ENCODE results near the gene PLAC9. TPM values are rescaled to one million over a fixed set of nuclear protein-coding genes. Genes with fewer than 3 reads are reported as not detected.

Gene PLAC9
- total RNA-seq, 1 experiment from 2014 or later: not detected

GRCh38 chr10:80170641-80171040, 38.1 kb downstream of the PLAC9 start:
- H3K27me3 ChIP-seq (ENCODE audit: control insufficient read depth, insufficient read depth, low read length): no peaks in the 10 kb centered on the region
- H3K36me3 ChIP-seq (ENCODE audit: control insufficient read depth, insufficient read depth, low read length): no peaks in the 10 kb centered on the region
- TF ChIP-seq TCF7L2 (IDR thresholded peaks at IDR 0.05; ENCODE audit: low read depth, low read length) (no peak), REST (IDR thresholded peaks at IDR 0.05; ENCODE audit: insufficient read depth in 1 of 2, low read depth in 2 of 2, low read length in 1 of 2) (no peak), CTCF (IDR thresholded peaks at IDR 0.05) (no peak), POLR2AphosphoS5 (IDR thresholded peaks at IDR 0.05; ENCODE audit: low read depth, low read length) (no peak), SIN3A (IDR thresholded peaks at IDR 0.05; ENCODE audit: borderline replicate concordance, insufficient read depth, low read depth, low read length) (no peak)
- intact Hi-C loops (cut with micrococcal nuclease; ENCODE audit: unreplicated experiment): no loop called here
- no TSS peak for BruUV-seq (replicated peaks)
- DNase-seq (ENCODE audit: low read depth, low spot score): no peak
- POLR2A ChIA-PET: no interaction called here
- H3K9me3 ChIP-seq (ENCODE audit: control insufficient read depth, insufficient read depth, low read depth, low read length): no peaks in the 10 kb centered on the region
- in situ Hi-C loops (cut with HindIII; ENCODE audit: low pct_unique_long_range_greater_than_20kb, low sequenced_read_pairs): no loop called here
- no peak overlapping the region for H3K4me3 ChIP-seq (ENCODE audit: low read depth in 2 of 2, low read length in 2 of 2)
- no peak overlapping the region for H3K27ac ChIP-seq (ENCODE audit: low read length)
- CTCF ChIA-PET: no interaction called here
- no peak for ATAC-seq
- no peaks in the 10 kb centered on the region for H3K4me1 ChIP-seq (ENCODE audit: control insufficient read depth, insufficient read depth, low read length)

GRCh38 chr10:80171248-80171660, 38.7 kb downstream of the PLAC9 start:
- Histone ChIP-seq H3K4me3 (ENCODE audit: low read depth in 2 of 2, low read length in 2 of 2) (no peak overlapping the region), H3K27ac (ENCODE audit: low read length) (no peak overlapping the region), H3K9me3 (ENCODE audit: control insufficient read depth, insufficient read depth, low read depth, low read length) (no peaks in the 10 kb centered on the region), H3K36me3 (ENCODE audit: control insufficient read depth, insufficient read depth, low read length) (no peaks in the 10 kb centered on the region), H3K4me1 (ENCODE audit: control insufficient read depth, insufficient read depth, low read length) (no peaks in the 10 kb centered on the region), H3K27me3 (ENCODE audit: control insufficient read depth, insufficient read depth, low read length) (no peaks in the 10 kb centered on the region)
- TF ChIP-seq CTCF (IDR thresholded peaks at IDR 0.05): no peak
- intact Hi-C loops (cut with micrococcal nuclease; ENCODE audit: unreplicated experiment) (no loop called here), in situ Hi-C loops (cut with HindIII; ENCODE audit: low pct_unique_long_range_greater_than_20kb, low sequenced_read_pairs) (no loop called here)
- ChIA-PET CTCF (no interaction called here), POLR2A (no interaction called here)
- BruUV-seq (replicated peaks): no TSS peak
- DNase-seq (ENCODE audit: low read depth, low spot score) (no peak), ATAC-seq (no peak)

- intact Hi-C loops (cut with micrococcal nuclease; ENCODE audit: unreplicated experiment): no loop called here
- in situ Hi-C loops (cut with HindIII; ENCODE audit: low pct_unique_long_range_greater_than_20kb, low sequenced_read_pairs): no loop called here
- no peak overlapping the region for H3K4me3 ChIP-seq (ENCODE audit: low read depth in 2 of 2, low read length in 2 of 2)
- H3K27ac ChIP-seq (ENCODE audit: low read length): no peak overlapping the region
- no peaks in the 10 kb centered on the region for H3K27me3 ChIP-seq (ENCODE audit: control insufficient read depth, insufficient read depth, low read length)
- TF ChIP-seq REST (IDR thresholded peaks at IDR 0.05; ENCODE audit: insufficient read depth in 1 of 2, low read depth in 2 of 2, low read length in 1 of 2) (no peak), TCF7L2 (IDR thresholded peaks at IDR 0.05; ENCODE audit: low read depth, low read length) (no peak), SIN3A (IDR thresholded peaks at IDR 0.05; ENCODE audit: borderline replicate concordance, insufficient read depth, low read depth, low read length) (no peak), CTCF (IDR thresholded peaks at IDR 0.05) (no peak), POLR2AphosphoS5 (IDR thresholded peaks at IDR 0.05; ENCODE audit: low read depth, low read length) (no peak)
- POLR2A ChIA-PET: no interaction called here
- no peaks in the 10 kb centered on the region for H3K9me3 ChIP-seq (ENCODE audit: control insufficient read depth, insufficient read depth, low read depth, low read length)
- peak; percentile 17 for ATAC-seq
- no peaks in the 10 kb centered on the region for H3K4me1 ChIP-seq (ENCODE audit: control insufficient read depth, insufficient read depth, low read length)
- BruUV-seq (replicated peaks): no TSS peak
- CTCF ChIA-PET: no interaction called here
- DNase-seq (ENCODE audit: low read depth, low spot score): no peak
- H3K36me3 ChIP-seq (ENCODE audit: control insufficient read depth, insufficient read depth, low read length): no peaks in the 10 kb centered on the region
Observed at GRCh38 chr10:80172896-80173295, 40.4 kb downstream of the PLAC9 start.
